Medulla oblongata (tissue), 1 donor: ENCODE data around the gene TRDN.
"Not testable (repeated sequence)": the region's sequence is repeated elsewhere in the genome, so short reads cannot be mapped to it uniquely, and the experiment has no call there.

Experiments used
- DNase-seq: peaks from one replicate; pipeline ENCODE4 v3.0.0-alpha.2; 2015; ENCODE audit errors: extremely low spot score

TRDN gene

GRCh38 chr6:123402052-123402451, 234.7 kb downstream of the TRDN start:
- DNase-seq, result no peak

DNA sequence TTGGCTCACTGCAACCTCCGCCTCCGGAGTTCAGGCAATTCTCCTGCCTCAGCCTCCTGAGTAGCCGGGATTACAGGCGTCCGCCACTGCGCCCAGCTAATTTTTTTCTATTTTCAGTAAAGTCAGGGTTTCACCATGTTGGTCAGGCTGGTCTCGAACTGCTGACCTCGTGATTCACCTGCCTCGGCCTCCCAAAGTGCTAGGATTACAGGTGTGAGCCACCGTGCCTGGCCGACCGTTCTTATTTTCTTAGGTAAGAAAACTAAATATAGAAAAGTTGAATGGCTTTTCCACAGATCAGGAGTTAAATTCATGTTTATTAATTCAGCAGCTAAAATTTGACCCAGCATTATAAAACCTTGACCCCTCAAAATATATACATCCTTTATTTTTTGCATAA, 238.7 kb downstream of the TRDN start:
- DNase-seq, result no peak

GRCh38 chr6:123393331-123393730, 243.4 kb downstream of the TRDN start:
- DNase-seq, result no peak

DNA sequence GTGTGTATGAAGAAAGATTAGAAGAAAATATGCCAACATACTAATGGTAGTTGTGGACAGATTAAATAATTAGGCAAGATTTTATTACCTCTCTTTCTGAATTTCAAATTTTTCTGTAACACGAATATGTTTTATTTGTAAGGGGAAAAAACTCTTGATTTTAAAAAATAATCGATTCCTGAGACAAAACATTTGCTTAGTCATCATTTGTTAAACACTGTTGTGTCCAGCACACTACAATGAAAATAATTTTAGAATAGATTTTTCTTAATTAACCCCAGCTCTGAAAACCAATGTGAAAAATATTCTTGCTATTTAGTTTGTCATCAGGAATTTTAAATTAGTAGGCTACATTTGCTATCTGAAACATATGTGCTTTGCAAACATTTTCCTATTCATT, 253.0 kb downstream of the TRDN start:
- no peak for DNase-seq

- DNase-seq, result peak; percentile 65
Observed at GRCh38 chr6:123380257-123380656, 256.5 kb downstream of the TRDN start.

GRCh38 chr6:123372737-123373136, 264.0 kb downstream of the TRDN start:
- DNase-seq, result no peak

- no peak for DNase-seq
Observed at GRCh38 chr6:123363912-123364311, 272.8 kb downstream of the TRDN start.

- no peak for DNase-seq
Observed at GRCh38 chr6:123360359-123360758, 276.4 kb downstream of the TRDN start.

DNA sequence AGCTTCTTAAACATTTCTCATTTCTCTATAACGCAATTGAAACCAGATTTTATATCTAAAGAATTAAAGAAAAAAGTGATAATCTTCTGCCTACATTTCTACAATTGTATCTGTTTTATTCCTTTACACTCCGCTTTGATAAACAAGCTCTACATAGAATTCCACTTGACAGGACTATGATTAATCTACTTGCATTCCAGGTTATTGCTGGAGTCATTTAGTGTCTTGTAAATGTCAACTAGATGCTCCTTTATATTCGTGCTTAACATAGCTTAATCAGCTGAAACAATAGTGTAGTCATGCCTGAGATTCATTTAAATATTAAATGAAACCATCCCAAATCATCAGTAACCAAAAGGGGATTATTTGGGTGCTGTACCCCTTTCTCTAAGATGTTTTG, 284.0 kb downstream of the TRDN start:
- DNase-seq, result no peak

DNA sequence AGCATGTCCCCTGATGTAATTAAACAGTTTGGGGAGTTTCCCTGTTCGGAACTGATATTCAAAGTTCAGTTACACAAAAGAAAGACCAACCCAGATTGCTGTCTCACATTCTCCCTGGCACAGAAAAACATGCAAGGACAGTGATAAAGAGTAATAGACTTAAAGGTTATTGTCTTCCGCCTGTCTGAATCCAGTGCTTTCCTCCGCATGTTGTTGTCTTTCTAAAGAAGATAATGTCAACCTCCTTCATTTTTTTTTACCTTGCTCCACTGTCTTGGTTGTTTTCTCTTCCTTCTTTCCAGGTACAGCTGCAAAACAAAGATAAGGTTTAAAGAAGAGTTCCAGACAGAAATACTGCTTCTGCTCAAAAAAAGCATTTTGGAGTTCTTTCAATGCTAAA, 284.5 kb downstream of the TRDN start:
- no peak for DNase-seq

DNA sequence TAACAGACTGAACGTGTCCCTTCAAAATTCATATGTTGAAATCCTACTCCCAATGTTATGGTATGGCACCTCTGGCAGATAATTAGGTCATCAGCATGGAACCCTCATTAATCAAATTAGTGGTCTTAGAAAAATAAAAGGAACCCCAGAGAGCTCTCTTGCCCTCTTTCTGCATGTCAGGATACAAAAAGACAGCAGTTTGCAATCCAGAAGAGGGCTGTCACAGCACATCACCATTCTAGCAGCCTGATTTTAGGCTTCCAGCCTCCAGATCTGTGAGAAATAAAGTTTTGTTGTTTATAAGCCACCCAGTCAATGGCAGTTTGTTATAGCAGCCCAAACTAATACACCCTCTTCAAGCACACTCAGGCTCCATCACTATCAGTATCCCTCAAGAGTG, 292.9 kb downstream of the TRDN start:
- DNase-seq, result no peak

GRCh38 chr6:123338394-123338793, 298.4 kb downstream of the TRDN start:
- DNase-seq, result no peak

DNA sequence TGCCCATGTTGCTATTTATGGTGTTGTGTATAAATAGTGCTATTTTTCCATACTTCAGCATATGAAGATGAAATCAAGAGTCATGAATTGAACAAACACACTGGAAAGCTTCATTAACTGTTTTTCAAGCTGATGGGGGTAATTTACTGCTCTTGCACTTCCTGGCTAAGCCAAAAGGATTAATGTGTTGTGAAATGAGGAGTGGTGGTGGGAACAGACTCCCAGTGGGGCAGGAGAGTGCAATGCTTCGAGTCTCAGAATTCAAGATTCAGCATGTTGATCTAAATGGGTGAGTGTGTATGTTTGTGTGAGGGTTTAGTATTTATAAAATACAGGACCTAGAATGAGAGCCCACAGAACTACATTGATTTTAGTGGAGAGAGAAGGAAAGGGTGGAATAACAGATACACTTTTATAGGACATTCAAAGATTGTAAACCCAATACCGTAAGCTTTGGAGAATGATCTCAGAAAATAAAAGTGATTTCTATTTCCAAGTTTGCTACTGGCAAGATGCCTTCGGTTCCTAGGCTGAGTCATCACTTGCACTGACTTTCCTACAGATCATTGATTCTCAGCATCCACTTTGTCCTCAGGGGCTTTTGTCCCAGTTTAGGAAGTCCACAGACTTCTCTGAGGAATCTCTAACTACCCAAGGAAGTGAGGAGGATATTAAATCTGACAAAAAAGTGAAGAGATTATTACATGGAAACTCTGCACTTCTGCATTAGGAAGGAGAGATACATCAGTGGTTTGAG, 303.6 kb downstream of the TRDN start:
- no peak for DNase-seq

DNA sequence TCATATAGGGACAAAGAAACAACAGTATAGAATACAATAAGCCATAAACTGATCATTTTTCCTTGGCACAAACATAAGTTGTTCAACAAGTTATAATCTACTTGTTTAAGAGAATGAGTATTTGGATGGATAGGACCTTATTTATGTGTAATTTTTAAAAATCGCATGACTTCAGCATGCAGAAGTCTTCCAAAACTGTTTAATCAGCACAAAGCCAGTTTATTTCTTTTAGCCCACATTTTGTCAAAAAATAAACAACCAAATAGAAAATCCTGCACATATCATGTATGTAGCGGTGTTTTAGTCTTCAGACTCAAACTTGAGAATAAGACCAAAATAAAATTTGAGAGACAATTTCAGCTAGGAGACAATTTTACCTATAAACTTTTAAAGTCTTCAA, 304.7 kb downstream of the TRDN start:
- no peak for DNase-seq

DNA sequence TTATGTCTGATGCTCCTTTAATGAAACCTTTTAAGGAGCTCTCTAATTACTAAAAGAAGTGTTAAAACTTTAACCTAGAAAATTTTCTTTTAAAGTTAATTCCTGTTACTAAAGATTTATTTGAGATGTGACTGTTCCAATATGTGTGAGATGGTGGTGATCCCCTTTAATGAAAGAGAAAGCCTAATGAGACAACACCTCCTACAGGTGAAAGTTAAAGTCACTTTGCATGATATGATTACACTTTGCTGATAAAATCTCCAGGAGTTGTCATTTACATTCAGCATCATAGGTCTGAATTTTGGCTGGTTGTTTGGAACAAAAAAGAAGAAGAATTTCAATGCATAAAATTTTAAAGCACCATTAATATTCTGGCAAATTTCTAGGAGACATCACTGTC, 307.4 kb downstream of the TRDN start:
- DNase-seq, result no peak

DNA sequence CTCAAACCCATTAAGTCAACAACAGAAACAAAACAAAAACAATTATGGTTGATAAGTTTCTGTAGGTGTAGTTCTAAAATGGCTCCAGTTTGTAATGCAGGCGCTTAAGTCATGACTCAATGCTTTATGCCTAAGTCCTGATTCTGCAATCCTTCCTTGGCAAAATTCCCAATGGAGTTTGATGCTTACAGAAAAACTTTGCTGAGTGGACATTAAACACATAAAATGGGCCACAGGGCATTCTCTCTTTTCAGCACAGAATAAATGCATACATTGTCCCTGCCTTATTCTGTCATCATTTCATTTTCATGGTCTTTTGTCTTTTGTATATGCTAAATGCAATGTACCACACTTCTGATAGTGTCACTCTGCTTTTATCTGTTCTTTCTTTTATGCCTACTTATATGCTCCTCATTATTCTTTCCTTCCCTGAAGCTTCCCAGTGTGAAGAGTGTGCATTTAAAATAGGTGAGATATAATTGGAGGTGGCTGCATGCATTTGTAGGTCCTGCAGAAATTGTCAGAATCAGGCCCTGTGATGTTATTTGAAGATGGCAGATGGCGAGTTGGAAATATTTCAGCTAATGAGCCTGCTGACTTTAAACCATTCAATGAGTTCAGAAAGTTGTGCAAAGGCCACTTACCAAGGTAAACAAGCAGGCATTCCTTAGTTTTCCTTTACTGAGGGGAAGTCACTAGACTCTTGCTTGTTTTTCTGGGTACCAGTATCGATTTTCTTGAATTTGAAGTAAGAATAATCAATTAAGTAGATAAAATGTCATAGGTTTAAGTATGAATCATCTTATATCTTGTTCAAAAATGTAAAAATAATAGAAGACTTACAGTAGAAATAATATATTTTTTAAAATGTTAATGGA, 313.1 kb downstream of the TRDN start:
- DNase-seq, result no peak

- no peak for DNase-seq
Observed at GRCh38 chr6:123321020-123321419, 315.7 kb downstream of the TRDN start.

DNA sequence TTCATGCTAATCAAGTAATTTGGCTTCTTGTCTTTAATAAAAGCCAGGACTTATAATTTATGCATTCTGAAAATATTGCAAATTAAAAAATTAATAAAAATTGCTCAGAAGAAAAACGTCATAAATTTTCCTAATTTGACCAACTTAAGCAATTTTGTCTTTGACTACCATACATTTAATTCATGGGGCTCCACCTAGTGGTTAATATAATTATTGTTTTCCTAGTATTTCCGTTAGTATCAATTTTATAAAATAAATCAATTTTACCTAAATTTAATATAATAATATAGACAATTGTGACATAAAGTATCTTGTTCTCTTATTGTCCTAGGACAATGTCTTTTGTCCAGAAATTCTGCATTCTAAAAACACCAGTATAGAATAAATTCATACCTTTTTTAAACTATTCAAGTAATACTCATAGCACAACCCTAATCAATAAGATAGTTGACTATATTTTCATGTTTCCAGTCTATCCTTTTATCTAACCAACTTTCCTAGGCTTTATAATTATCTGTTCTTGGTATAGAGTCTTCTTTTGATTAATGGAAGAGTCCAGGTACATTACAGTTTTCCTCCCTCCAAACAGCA, 319.9 kb downstream of the TRDN start:
- peak; percentile 32 for DNase-seq

DNA sequence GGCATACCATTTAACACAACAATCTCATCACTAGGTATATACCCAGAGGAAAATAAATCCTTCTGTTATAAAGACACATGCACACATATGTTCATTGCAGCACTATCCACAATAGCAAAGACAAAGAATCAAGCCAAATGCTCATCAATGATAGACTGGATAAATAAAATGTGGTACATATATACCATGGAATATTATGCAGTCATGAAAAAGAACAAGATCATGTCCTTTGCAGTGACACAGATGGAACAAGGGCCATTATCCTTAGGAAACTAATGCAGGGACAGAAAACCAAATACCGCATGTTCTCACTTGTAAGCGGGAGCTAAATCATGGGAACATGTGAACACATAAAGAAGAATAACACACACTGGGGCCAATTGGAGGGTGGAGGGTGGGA, 322.3 kb downstream of the TRDN start:
- DNase-seq, result not testable (repeated sequence)

- no peak for DNase-seq
Observed at GRCh38 chr6:123309130-123309529, 327.6 kb downstream of the TRDN start.

GRCh38 chr6:123306334-123306733, 330.4 kb downstream of the TRDN start:
- DNase-seq, result no peak

- no peak for DNase-seq
Observed at GRCh38 chr6:123295672-123296071, 341.1 kb downstream of the TRDN start.

DNA sequence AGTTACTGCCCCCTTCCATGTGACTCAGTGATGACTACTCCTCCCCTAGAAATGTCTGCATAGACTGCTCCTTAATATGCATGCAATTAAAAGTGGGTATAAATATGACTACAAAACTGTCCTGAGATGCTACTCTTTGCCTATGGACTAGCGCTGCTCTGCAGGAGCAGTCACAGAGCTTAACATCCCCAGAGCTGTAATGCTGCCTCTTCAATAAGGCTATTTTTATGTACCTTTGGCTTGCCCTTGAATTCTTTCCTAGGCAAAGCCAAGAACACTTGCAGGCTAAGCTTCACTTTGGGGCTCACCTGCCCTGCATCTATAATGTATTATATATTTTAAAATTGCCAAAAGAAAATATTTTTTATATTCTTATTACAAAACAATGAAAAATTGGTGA, 341.6 kb downstream of the TRDN start:
- no peak for DNase-seq
